Fibroblast of skin of left biceps (primary cell): ENCODE results near the gene SNX33.

ENCODE experiments used
- DNase-seq, 2 experiments: peaks; one replicate each; pipeline ENCODE4 v3.0.0-alpha.2; 2013; ENCODE audit warnings: low read depth in 2 of 2

The SNX33 gene

DNA sequence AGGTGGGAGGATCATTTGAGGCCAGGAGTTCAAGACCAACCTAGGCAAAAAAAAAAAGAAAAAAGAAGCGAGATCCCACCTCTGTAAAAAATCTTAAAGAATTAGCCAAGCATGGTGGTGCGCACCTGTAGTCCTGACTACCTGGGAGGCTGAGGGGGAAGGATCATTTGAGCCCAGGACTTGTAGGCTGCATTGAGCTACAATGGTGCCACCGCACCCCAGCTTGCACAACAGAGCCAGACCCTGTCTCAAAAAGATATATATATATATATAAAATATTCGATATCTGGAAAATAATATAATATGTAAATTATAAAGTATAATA, 6.6 kb upstream of the SNX33 start:
- DNase-seq = no peak

DNA sequence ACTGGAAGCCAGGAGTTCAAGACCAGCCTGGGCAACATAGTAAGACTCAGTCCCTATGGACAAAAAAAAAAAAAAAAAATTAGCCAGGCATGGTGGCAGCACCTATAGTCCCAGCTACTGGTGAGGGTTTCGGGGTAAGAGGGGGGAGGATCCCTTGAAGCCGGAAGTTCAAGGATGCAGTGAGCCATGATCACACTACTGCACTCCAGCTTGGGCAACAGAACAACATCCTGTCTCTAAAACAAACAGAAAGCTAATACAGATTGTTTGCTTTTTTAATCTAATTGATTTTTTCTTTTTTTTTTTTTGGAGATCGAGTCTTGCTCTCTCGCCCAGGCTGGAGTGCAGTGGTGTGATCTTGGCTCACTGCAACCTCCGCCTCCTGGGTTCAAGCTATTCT, 6.1 kb upstream of the SNX33 start:
- DNase-seq = no peak

DNA sequence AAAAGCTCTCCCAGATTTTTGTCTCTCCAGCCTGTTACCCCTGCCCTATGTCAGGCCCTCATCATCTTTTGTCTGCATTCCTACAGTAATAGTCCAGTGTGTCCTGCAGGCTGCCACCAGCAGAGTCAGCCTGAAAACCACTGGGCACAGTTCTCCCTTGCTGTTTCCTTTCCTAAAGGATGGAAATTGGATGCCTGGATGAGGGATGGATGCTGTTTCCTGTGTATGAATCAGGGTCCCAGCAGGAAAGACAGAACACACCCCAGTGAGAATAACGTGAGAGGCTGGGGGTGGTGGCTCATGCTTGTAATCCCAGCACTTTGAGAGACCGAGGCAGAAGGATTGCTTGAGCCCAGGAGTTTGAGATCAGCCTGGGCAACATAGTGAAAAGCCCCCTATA, 3.3 kb upstream of the SNX33 start:
- DNase-seq = no peak

DNA sequence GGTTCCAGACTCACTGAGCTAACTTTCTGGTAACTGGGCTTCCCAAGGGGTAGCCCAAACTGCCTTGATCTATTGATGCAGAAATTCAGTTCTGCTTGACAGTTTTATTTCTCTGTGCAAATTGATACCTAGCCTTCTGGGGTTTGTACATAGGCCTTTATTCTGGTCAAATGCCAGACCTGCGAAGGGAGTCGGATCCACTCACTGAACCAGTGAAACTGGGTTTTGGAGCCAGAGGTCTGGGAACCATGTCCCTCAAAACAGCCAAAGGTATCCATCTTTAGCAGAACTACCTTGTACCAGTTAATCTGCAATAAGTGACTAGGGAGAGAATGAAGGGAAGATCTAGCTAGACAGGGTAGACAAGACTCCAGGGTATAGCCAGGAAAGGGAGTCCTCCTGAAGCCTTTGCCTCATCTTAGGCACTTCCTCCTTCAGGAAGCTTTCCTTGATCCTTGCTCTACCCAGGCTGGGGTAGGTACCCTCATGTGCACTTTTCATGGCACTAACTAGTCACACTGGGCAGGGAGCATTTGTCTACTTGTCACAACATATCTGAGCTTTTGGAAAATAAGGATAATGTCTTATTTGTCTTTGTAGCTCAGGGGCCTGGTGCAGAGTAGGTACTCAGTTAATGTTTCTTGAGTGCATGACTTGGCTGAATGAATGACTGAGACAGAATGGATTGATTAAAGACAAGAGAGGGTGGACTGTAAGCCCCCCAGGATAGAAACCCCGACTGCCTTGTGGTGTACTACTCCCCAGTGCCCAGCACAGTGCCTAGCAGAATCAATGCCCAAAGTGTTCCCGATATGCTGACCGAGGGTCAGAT, 1.4 kb upstream of the SNX33 start:
- DNase-seq = no peak

DNA sequence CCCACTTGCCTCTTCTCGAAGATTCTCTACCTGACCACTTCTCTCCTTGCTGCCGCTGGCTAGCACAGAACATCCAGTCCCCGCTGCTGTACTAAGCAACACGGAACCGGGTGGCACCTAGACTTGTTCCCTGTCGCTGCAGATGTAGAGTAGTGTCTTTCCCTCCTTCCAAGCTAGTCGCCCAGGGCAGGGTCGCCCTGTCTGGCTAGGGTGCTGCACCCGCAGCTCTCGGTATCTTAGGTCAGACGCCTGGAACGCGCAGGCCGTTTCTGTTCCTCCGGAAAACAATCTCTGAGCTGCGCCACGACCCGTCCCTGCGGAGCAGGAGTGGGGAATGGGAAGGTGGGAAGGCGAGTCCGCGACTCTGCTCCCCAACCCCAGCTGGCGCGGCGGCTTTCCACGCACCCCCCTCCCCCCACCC, 758 bp upstream of the SNX33 start:
- DNase-seq = no peak

DNA sequence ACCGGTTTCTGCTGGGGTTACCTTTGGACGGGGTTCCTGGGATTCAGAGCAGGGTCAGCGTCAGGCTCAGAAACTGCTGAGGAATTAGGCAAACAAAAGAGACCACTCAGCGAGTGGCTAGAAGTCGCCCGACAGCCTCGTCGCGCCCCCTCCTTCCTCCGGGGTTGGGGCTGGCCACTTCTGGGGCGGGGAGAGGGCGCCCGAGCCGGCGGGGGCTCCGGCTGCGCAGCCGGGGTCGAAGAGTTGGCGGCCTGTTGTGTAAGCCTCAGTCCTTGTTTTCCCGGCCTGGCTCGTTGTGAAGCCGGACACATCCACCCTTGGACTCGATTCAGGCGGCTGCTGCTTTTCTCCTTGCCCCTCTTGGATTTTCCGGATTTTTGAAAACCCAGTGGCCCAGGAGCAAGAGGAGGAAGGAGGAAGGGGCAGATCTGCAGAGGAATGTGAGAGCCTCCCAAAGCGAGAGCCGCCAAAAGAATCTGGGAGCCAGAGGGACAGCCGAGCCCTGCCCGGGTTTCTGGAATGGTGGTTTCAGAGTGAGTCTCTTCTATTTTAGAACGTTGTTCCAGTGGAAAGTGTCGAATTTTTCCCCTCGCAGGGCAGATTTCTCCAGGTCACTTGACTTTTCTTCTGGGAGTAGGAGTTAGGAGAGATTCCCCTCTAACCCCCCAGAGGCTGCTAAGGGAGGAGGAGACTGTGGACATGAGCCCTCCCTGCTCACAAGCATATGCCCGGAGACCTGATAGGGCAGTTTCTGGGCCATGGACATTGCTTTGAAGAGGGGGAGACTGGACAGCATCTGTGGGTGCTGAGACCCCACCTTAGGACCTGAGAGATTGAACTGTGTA, 666 bp downstream of the SNX33 start:
- no peak for DNase-seq

DNA sequence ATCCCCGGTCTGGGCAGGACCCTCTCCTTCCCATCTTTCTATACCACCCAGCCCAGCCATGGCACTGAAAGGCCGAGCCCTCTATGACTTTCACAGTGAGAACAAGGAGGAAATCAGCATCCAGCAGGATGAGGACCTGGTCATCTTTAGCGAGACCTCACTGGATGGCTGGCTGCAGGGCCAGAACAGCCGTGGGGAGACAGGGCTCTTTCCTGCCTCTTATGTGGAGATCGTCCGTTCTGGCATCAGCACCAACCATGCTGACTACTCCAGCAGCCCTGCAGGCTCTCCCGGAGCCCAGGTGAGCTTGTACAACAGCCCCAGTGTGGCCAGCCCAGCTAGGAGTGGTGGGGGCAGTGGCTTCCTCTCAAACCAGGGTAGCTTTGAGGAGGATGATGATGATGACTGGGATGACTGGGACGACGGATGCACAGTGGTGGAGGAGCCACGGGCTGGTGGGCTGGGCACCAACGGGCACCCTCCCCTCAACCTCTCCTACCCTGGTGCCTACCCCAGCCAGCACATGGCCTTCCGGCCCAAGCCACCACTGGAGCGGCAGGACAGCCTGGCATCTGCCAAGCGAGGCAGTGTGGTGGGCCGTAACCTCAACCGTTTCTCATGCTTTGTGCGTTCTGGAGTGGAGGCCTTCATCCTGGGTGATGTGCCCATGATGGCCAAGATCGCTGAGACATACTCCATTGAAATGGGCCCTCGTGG, 1.5 kb downstream of the SNX33 start:
- DNase-seq = no peak

DNA sequence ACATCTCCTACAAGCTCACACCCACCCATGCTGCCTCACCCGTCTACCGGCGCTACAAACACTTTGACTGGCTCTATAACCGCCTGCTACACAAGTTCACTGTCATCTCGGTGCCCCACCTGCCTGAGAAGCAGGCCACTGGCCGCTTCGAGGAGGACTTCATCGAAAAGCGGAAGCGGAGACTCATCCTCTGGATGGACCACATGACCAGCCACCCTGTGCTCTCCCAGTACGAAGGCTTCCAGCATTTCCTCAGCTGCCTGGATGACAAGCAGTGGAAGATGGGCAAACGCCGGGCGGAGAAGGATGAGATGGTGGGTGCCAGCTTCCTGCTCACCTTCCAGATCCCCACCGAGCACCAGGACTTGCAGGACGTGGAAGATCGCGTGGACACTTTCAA, 2.1 kb downstream of the SNX33 start:
- no peak for DNase-seq

DNA sequence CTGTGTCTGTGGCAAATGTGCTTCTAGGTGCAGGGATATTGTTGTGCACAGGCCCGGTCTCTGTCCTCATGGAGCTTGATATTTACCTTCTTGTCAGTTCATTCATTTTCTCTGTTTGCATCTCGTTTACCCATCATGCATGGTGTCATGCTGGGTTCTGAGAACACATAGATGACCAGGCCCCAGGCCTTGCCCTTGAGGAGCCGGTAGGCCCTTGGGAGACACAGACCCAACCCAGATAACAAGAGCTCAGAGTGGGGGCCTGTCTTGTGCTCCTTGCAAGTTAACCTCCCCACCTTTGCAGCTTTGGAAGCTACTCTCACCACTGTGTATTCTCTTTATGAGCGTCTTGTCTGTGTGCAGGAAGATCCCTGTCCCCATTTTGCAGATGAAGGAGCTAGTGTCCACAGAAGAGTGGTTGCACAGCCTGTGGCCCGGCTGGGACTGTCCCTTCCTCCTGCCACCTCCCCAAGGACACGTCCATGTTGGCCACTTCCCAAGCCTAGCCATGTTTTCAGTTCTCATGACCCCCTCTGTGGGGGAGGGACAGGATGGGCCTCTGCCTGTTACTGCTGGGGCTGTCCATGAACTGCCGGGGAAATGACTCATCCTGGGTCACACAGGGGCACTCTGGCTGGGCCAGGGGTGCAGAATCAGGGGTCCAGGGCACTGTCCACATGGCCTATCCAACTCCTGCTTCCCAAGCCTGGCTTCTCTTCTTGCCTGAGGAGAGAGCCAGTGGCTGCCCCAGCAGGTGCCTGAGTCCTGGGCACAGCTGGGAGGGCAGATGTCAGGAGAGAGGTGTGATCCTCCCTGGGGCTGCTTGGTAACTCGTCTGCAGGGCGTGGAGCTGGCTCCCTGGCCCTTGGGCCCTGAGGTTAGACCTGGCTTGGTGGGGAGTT, 3.4 kb downstream of the SNX33 start:
- no peak for DNase-seq

DNA sequence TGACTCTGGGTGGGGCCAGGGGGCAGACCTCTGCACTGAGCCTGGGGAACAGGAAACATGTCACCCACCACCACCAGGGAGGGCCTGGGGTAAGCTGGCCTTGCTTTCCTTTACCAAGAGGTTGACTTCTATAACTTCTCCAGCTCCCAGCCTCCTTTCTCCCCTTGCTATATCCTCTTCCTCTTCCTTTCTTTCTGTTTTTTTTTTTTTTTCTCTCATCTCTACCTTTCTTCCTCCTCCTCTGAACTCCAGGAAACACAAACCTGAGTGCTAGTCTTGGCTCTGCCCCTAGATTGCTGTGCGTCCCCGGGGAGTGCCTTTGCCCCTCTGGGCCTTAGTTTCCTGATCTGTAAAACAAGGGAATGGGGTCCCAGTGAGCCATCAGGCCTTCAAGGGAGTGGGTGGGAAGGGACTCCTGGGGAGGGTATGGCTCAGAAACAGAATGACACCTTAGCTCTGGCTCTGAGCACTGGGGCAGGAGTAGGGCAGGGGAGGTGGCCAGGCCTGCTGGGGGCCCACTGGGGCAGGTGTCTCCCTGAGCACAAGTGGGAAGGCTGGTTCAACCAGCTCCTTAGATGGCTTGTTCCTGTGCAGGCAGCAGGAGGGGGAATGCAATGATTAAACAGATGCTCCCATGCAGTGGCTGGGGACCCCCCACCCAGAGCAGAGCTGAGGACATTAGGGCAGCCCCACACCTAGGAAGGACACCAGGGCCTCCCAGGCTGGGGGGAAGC, 4.3 kb downstream of the SNX33 start:
- DNase-seq = no peak

DNA sequence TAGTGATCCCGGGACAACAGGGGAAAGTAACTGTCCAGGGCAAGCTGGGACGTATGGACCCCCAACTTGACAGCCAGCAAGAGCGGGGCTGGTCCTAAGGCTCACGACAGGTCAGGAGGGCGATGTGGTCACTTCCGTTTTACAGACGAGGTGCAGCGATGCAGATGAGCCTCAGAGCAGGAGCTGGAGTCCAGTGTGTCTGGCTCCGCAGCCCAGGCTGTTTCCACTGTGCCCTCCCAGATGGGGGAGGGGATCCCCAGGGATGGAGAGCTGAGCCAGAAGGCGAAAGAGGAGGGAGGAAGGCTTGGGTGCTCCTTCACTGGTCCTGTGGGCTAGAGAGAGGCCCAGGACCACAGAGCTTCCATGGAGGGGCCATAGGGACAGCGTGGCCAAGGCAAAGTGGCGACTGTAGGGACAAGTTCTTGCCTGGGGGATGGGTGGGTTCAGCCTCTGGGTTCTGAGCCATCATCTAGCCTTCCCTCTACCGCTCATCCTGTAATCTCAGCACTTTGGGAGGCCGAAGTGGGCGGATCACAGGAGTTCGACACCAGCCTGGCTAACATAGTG, 5.7 kb downstream of the SNX33 start:
- no peak for DNase-seq

DNA sequence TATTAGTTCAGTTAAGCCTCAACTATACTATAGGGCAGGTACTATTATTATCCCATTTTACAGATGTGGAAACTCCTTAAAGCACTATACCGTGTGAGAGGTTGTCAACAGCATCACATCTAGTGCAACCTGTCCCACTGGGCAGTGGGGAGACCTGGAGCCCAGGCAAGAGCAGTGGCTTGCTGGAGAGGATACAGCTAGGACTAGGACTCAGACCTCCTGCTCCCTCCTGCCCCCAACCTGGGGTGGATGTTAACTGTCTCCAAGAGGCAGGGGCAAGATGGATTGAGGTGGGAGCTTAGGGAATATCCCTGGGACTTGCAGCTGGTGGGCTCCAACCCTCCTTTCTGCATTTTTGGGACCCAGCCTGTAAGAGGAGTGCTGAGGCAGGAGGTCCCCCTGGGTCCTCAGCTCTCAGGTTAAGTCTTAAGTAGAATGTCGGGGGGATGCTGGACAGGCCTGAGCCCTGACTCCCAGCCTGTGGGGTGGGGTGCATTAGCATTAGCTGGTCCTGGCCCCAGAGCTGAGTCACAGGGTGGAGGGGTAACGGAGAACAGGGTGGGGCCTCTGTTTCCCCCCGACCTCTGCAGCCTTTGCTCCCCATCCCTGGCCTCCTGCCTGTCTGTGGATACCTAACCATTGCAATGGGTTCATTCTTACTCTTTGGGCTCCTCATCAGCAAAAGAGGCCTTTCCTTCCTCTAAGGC, 6.6 kb downstream of the SNX33 start:
- DNase-seq = no peak

DNA sequence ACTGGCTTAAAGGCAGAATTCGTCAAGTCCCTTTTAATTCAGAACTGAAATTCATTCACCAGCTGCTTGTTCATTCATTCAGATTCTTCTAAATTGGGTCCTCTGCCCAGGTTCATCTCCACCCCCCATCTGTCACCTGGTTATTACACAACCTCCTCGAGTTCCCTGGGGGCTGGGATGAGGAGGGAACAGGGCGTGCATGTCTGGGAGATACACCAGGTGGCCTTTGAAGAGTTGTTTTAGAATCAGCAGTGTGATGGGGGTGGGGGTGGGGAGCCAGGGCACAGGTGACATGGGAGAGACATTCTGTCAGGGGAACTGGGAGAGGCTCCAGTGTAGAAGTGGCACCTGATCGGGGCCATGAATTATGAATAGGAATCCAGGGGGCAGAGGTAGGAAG, 8.2 kb downstream of the SNX33 start:
- no peak for DNase-seq

DNA sequence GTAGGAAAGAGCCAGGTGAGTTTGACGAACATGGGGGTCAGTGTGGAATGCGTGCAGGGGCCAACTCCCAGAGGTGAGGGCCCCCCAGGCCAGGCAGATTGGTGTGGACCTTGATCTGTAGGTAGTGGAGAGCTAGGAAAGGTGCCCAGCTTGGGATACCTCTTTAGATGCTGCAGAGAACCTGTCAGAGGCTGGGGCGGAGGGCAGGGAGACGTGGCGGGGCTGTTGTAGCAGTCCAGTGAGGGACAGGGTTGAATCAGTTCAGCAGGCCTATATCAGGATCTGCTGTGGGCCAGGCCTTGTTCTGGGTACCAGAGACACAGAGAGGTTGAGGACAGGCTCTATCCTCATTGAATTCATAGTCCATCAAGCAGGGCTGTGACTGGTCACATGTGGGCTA, 8.6 kb downstream of the SNX33 start:
- no peak for DNase-seq

DNA sequence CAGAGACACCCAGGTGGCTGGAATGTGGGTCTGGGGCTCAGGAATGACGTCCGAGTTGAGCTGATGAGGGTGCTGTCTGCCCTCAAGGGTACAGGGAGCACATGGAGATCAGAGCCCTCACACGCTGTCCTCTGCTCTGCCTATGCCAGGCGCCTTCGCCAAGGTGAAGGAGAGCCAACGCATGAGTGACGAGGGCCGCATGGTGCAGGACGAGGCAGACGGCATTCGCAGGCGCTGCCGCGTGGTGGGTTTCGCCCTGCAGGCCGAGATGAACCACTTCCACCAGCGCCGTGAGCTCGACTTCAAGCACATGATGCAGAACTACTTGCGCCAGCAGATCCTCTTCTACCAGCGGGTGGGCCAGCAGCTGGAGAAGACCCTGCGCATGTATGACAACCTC, 9.1 kb downstream of the SNX33 start:
- no peak for DNase-seq

DNA sequence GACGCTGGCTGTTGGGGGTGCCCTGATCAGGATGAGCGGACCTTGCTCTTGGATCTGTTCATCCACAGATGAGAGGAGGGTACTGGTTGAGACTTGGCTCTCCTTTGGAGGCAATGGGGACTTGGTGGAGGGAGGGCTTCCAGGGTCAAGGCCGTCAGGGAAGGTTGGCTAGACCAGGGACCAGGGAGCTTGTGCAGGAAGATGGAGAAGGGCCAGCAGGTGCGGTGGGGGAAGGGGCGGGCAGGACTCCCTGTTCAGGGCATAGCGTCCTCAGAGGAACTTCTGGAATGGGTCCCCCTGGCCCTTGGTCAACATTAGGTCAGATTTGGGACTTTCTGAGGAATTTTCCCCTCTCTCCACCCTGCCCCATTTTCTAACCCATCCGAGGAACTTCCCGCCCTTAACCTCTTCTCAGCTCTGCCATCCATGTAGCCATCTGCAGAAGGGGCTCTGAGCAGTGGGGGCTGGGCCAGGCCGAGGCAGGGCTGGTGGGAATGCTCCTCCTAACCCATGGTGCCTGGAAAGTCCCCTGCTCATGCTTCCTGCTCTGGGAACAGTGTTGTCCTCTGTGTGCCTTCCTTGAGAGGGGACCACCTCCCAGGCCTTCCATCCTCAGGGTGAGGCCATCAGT, 11.5 kb downstream of the SNX33 start:
- no peak for DNase-seq

DNA sequence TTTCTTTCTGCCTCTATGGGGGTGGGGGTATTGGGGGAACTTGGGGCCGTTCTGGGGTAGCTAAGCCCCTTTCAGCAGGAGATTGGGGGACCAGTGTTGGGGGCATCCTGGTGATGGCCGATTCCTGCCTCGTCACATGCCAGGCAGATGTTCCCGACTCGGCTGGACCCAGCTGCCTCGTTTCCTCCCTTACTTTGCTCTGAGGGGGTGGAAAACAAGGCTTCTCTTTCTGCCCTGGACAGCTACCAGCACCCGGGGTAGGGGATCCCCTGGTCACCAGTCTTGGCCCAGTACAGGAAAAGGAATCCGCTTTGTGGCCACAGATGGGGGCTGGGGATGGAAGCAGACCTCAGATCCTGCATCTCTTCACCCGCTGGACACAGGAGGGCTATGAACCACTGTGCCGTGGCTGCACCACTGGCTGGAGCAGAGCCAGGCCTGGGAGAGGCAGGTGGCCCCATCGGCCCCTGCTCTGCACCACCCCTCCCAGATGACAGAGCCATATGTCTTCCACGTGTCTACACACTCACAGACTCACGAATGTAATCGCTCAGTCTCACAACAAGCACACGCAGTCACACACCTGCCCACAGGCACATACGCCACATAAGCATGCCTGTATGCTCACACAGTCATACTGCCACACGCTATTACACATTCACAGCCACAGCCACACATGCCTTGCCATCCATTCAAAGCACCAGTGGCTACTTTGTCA, 12.4 kb downstream of the SNX33 start:
- DNase-seq = no peak

DNA sequence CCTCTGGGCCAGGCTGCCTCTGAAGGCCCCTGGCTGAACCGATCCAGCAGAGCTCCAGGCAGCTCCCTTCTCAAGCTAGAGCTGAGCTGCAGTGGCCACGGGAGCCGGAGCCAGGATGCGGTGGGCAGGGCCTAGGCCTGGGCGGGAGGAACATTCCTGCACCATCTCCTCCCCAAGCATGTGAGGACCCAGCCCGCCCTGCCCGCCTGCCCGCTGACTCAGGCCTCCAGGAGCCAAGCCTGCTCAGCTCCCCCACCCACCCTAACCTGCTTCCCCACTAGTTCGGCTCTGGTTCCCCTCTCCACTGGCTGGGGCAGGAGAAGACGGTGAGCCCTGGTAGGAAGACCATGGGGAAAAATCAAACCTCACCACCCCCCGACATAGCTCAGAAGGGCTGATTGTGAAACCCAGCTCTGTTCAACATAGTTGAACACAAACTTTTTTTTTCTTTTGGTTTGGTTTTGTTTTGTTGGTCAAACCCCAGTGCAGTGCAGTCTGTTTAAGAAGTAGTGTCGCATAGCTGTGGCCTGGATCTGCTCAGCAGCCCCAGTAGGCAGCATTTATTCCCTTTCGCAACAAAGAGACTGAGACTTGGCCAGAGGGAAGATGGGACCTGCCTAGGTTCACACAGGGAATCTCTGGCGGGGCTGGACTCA, 13.5 kb downstream of the SNX33 start:
- peak; percentile 76 to 78 for DNase-seq
